A549 (cell line): ENCODE measurements around the gene COX5A. TPM values are rescaled to one million over a fixed set of nuclear protein-coding genes. Genes with fewer than 3 reads are reported as not detected.
A peak's percentile ranks its signal among the peaks of the same experiment; 100 is the strongest.

ENCODE experiments used
- ATAC-seq, 2 experiments: fragments of 200-7000 bp in 1 of 2; fragments of >200 bp in 1 of 2; cut with Nextera tagmentation in 1 of 2; cut with Tn5 transposase in 1 of 2; 3 replicates each; pipeline versions ENCODE4 v1.8.0 to v1.9.1; 2018 to 2020; ENCODE audit warnings: mild to moderate bottlenecking in 1 of 2, moderate library complexity in 1 of 2
- CTCF ChIA-PET: fragments of 300-600 bp; sonication (Branson Sonifier 250); formaldehyde crosslinking; extraction: SDS; loops from one replicate; lab custom pipeline; 2021; ENCODE audit warnings: antibody characterized with exemption, inconsistent platforms; lab: Yijun Ruan, JAX
- POLR2A ChIA-PET: fragments of 350-600 bp; formaldehyde crosslinking; extraction: SDS; loops from one replicate; lab custom pipeline; 2021; ENCODE audit warnings: antibody characterized with exemption, inconsistent platforms; lab: Yijun Ruan, JAX
- DNase-seq, 2 experiments: peaks; one replicate each; pipeline versions ENCODE4 v3.0.0 to v3.0.0-alpha.2; 2011 to 2016; ENCODE audit warnings: low read depth in 1 of 2, low spot score in 1 of 2
- FAIRE-seq: peaks from 2 replicates; lab custom pipeline; 2011; peaks lifted over from hg19 to GRCh38; lab: Jason Lieb, UNC
- H3K27ac ChIP-seq, 2 experiments: fragments of >200 bp; sonication (Bioruptor Twin); formaldehyde crosslinking; 3 replicates each; pipeline ENCODE4 v1.5.1; 2016 to 2017
- H3K4me1 ChIP-seq: fragments of >200 bp; sonication (Bioruptor Twin); formaldehyde crosslinking; 3 replicates; pipeline ENCODE4 v1.6.1; 2016
- H3K4me2 ChIP-seq: fragments of >200 bp; sonication (Bioruptor Twin); formaldehyde crosslinking; 3 replicates; pipeline ENCODE4 v1.6.1; 2016
- H3K4me3 ChIP-seq: fragments of >200 bp; sonication (Bioruptor Twin); formaldehyde crosslinking; 3 replicates; pipeline ENCODE4 v1.5.1; 2016
- H3K9me3 ChIP-seq: fragments of >200 bp; sonication (Bioruptor Twin); formaldehyde crosslinking; 3 replicates; pipeline ENCODE4 v1.6.1; 2016
- ATOH8 ChIP-seq: fragments of 250-450 bp; sonication (Bioruptor Pico); IDR thresholded peaks from 2 replicates; pipeline ENCODE4 v1.5.0; 2020; ENCODE audit warnings: low read depth, mild to moderate bottlenecking, moderate library complexity
- BCL3 ChIP-seq: fragments of >200 bp; sonication (Bioruptor Twin); formaldehyde crosslinking; IDR thresholded peaks from 3 replicates; pipeline ENCODE4 v1.6.1; 2016
- CHD2 ChIP-seq: fragments of 150-350 bp; IDR thresholded peaks from 2 replicates; pipeline ENCODE4 v1.6.1; 2014; ENCODE audit warnings: low read length; ENCODE audit not compliant: partially characterized antibody
- CTCF ChIP-seq: fragments of >200 bp; sonication (Bioruptor Twin); formaldehyde crosslinking; IDR thresholded peaks from 3 replicates; pipeline ENCODE4 v1.5.1; 2016
- EP300 ChIP-seq, 2 experiments: fragments of >200 bp; sonication (Bioruptor Twin); formaldehyde crosslinking; IDR thresholded peaks; 2 replicates in 1 of 2; 3 replicates in 1 of 2; pipeline ENCODE4 v1.6.1; 2016 to 2017
- ESRRA ChIP-seq: fragments of 150-350 bp; IDR thresholded peaks from 2 replicates; pipeline ENCODE4 v1.6.1; 2014; ENCODE audit warnings: mild to moderate bottlenecking, low read length, borderline replicate concordance
- FOSL2 ChIP-seq, 2 experiments: fragments of 450-650 bp in 1 of 2; fragments of >200 bp in 1 of 2; sonication (Bioruptor Twin) in 1 of 2; formaldehyde crosslinking; IDR thresholded peaks; 2 replicates each; pipeline versions ENCODE4 v1.5.0 to v1.6.1; 2016 to 2020; ENCODE audit warnings: mild to moderate bottlenecking in 1 of 2, moderate library complexity in 1 of 2
- GATA3 ChIP-seq: IDR thresholded peaks from 2 replicates; pipeline ENCODE4 v1.6.1; 2012; ENCODE audit warnings: borderline replicate concordance
- HMGXB4 ChIP-seq: fragments of 250-450 bp; sonication (Bioruptor Pico); IDR thresholded peaks from 2 replicates; pipeline ENCODE4 v1.5.0; 2021; ENCODE audit warnings: mild to moderate bottlenecking, moderate library complexity, borderline replicate concordance
- JUN ChIP-seq, 2 experiments: fragments of >200 bp; sonication (Bioruptor Twin); formaldehyde crosslinking; IDR thresholded peaks; 2 replicates in 1 of 2; 3 replicates in 1 of 2; pipeline ENCODE4 v1.6.1; 2016 to 2017
- JUNB ChIP-seq: fragments of >200 bp; sonication (Bioruptor Twin); formaldehyde crosslinking; IDR thresholded peaks from 2 replicates; pipeline ENCODE4 v1.6.1; 2016
- KDM1A ChIP-seq: fragments of 200-600 bp; sonication (generic); IDR thresholded peaks from 2 replicates; pipeline ENCODE4 v1.6.1; 2016; ENCODE audit warnings: low read depth, mild to moderate bottlenecking
- MAX ChIP-seq: IDR thresholded peaks from 2 replicates; pipeline ENCODE4 v1.6.1; 2012
- MYC ChIP-seq: IDR thresholded peaks from 2 replicates; pipeline ENCODE4 v1.6.1; 2012; ENCODE audit warnings: mild to moderate bottlenecking, inconsistent platforms, low read length, improper control_type of control experiment, borderline replicate concordance
- NR3C1 ChIP-seq: fragments of >200 bp; sonication (Bioruptor Twin); formaldehyde crosslinking; IDR thresholded peaks from 3 replicates; pipeline ENCODE4 v1.6.1; 2017
- SMC3 ChIP-seq: fragments of >200 bp; sonication (Bioruptor Twin); formaldehyde crosslinking; IDR thresholded peaks from 3 replicates; pipeline ENCODE4 v1.6.1; 2018; ENCODE audit warnings: inconsistent platforms
- TP53 ChIP-seq: fragments of 250-450 bp; sonication (Bioruptor Pico); IDR thresholded peaks from 2 replicates; pipeline ENCODE4 v1.5.0; 2021; ENCODE audit warnings: mild to moderate bottlenecking, moderate library complexity
- USF2 ChIP-seq: fragments of 450-650 bp; IDR thresholded peaks from 2 replicates; pipeline ENCODE4 v1.6.1; 2014; ENCODE audit warnings: antibody characterized with exemption
- ZNF302 ChIP-seq: fragments of 250-450 bp; sonication (Bioruptor Pico); IDR thresholded peaks from 2 replicates; pipeline ENCODE4 v1.9.0; 2021; ENCODE audit warnings: inconsistent platforms, mild to moderate bottlenecking, moderate library complexity
- WGBS: methylation state at CpG from one replicate; pipeline ENCODE4 v1.1.6; 2017; ENCODE audit errors: missing lambda C conversion rate; 5-methylcytosine and 5-hydroxymethylcytosine counted together
- polyA plus RNA-seq, 4 experiments: library from polyadenylated mRNA; depleted of rRNA in 3 of 4; stranded (reverse); fragments of >200 nt; fragmentation: RNase III in 1 of 4; extraction: RNeasy Plus Mini Kit Qiagen cat#74134 plus additional on column Dnase treatment in 1 of 4; gene quantifications; 2 replicates in 3 of 4; 3 replicates in 1 of 4; pipeline ENCODE4 v1.2.3, GENCODE V29; 2011 to 2017

The COX5A gene
- polyA plus RNA-seq, 2 of the 4 experiments (the other 2 are of a cell fraction), result 328 to 478 TPM

- ATAC-seq, result 0 out of 6 replicates have a peak, but pooled peaks of 1 of the 2 experiments have one; percentile 44
- peak; percentile 40 to 56 for DNase-seq
- ChIA-PET CTCF (interaction anchor here (2.2 to 2.4 kb wide), 2 partner anchors 34 to 213 kb away, joined by 6 to 10 read pairs; no protein-coding TSS in a partner anchor), POLR2A (interaction anchor here (1.8 kb wide), 1 partner anchor 27 kb away, joined by 6 read pairs; the partner anchor contains the start of gene RPP25)
- FAIRE-seq, result no peak
- Histone ChIP-seq H3K9me3 (no peaks in the 10 kb centered on the region), H3K4me2 (peak overlapping the region; percentile 39), H3K4me1 (peaks cover 12% of the 10 kb centered on the region), H3K27ac (no peak overlapping the region), H3K4me3 (no peak overlapping the region)
- TF ChIP-seq CHD2, result no peak
- TF ChIP-seq FOSL2 (IDR thresholded peaks at IDR 0.05), result 0 out of 2 replicates have a peak, but pooled peaks have one; percentile 6
- TF ChIP-seq FOSL2 (CRISPR knock-in tag; IDR thresholded peaks at IDR 0.05), result peak; percentile 69
- WGBS, result 11% methylated on average over 4 of the region's 4 CpGs
These were observed 45.9 kb upstream of the COX5A start for GRCh38 chr15:74983725-74984231.

GRCh38 chr15:74982183-74982582 lies 44.3 kb upstream of the COX5A start:
- DNase-seq, result no peak
- CTCF ChIA-PET, result interaction anchor here (0.5 to 1.8 kb wide), 6 partner anchors 25 to 1834 kb away, joined by 3 to 7 read pairs (median 4); partner anchors contain the start of gene RPP25

More at GRCh38 chr15:74982183-74982582, 44.3 kb upstream of the COX5A start:
- WGBS, result 58% methylated on average over 5 of the region's 5 CpGs
- no peak overlapping the region for H3K4me3 ChIP-seq
- TF ChIP-seq HMGXB4 (CRISPR knock-in tag) (no peak), KDM1A (no peak), USF2 (no peak), ZNF302 (no peak), EP300 (IDR thresholded peaks at IDR 0.05) (no peak), CTCF (no peak), MAX (no peak), JUNB (no peak), BCL3 (no peak), NR3C1 (no peak), ATOH8 (CRISPR knock-in tag) (no peak), TP53 (CRISPR knock-in tag) (no peak), FOSL2 (IDR thresholded peaks at IDR 0.05) (no peak), FOSL2 (CRISPR knock-in tag; IDR thresholded peaks at IDR 0.05) (no peak), SMC3 (no peak), GATA3 (no peak), MYC (no peak), JUN (IDR thresholded peaks at IDR 0.05) (no peak), ESRRA (no peak)
- H3K4me1 ChIP-seq, result peaks cover 18% of the 10 kb centered on the region
- H3K27ac ChIP-seq, result no peak overlapping the region
- no peak overlapping the region for H3K4me2 ChIP-seq
- FAIRE-seq, result no peak
- no peaks in the 10 kb centered on the region for H3K9me3 ChIP-seq
- no peak for ATAC-seq
- POLR2A ChIA-PET, result interaction anchor here (1.0 kb wide), 1 partner anchor 25 kb away, joined by 3 read pairs; no protein-coding TSS in a partner anchor
